Stimulated activated memory B cell treated with anti-CD40 and anti-IgM and Interleukin-4, amounts not matched to agents 10 μg/mL and 1 μg/mL and 100 μg/mL, for 72 hours (primary cell): ENCODE results near the gene ABCC4.

Experiments used
- ATAC-seq: fragments of 150-1000 bp; cut with Tn5 transposase; 2 replicates; pipeline ENCODE4 v1.10.0; 2021
- H3K27ac Mint-ChIP-seq: one replicate; pipeline ENCODE4 v1.8.0; 2022; ENCODE audit warnings: mild to moderate bottlenecking, mixed read lengths
- H3K27me3 Mint-ChIP-seq: one replicate; pipeline ENCODE4 v1.8.0; 2022; ENCODE audit warnings: mixed read lengths
- H3K36me3 Mint-ChIP-seq: one replicate; pipeline ENCODE4 v1.8.0; 2022; ENCODE audit warnings: mixed read lengths
- H3K4me1 Mint-ChIP-seq: one replicate; pipeline ENCODE4 v1.8.0; 2022; ENCODE audit warnings: mixed read lengths
- H3K4me3 Mint-ChIP-seq: one replicate; pipeline ENCODE4 v1.8.0; 2022; ENCODE audit warnings: mild to moderate bottlenecking, moderate library complexity, mixed read lengths
- H3K9me3 Mint-ChIP-seq: one replicate; pipeline ENCODE4 v1.8.0; 2022; ENCODE audit warnings: mixed read lengths

The ABCC4 gene

GRCh38 chr13:95002126-95002525, 299.1 kb downstream of the ABCC4 start:
- H3K36me3 Mint-ChIP-seq: no peaks in the 10 kb centered on the region
- H3K9me3 Mint-ChIP-seq: no peaks in the 10 kb centered on the region
- no peak overlapping the region for H3K27ac Mint-ChIP-seq
- no peak for ATAC-seq
- no peak overlapping the region for H3K4me3 Mint-ChIP-seq
- H3K27me3 Mint-ChIP-seq: peaks cover 32% of the 10 kb centered on the region
- no peaks in the 10 kb centered on the region for H3K4me1 Mint-ChIP-seq

- peaks cover 2% of the 10 kb centered on the region for H3K9me3 Mint-ChIP-seq
- H3K4me3 Mint-ChIP-seq: no peak overlapping the region
- H3K27ac Mint-ChIP-seq: no peak overlapping the region
- no peak for ATAC-seq
- H3K27me3 Mint-ChIP-seq: peaks cover 46% of the 10 kb centered on the region
- no peaks in the 10 kb centered on the region for H3K4me1 Mint-ChIP-seq
- H3K36me3 Mint-ChIP-seq: no peaks in the 10 kb centered on the region
Measured at GRCh38 chr13:94999871-95000270, 301.4 kb downstream of the ABCC4 start.

- Mint-ChIP-seq H3K27me3 (peaks cover 27% of the 10 kb centered on the region), H3K36me3 (no peaks in the 10 kb centered on the region), H3K4me1 (no peaks in the 10 kb centered on the region), H3K9me3 (peaks cover 2% of the 10 kb centered on the region), H3K27ac (no peak overlapping the region), H3K4me3 (no peak overlapping the region)
- ATAC-seq: no peak
Measured at GRCh38 chr13:94997126-94997525, 304.1 kb downstream of the ABCC4 start.

- Mint-ChIP-seq H3K9me3 (peaks cover 2% of the 10 kb centered on the region), H3K4me1 (no peaks in the 10 kb centered on the region), H3K27me3 (peaks cover 20% of the 10 kb centered on the region), H3K27ac (no peak overlapping the region), H3K4me3 (no peak overlapping the region), H3K36me3 (no peaks in the 10 kb centered on the region)
- no peak for ATAC-seq
Measured at GRCh38 chr13:94996445-94996844, 304.8 kb downstream of the ABCC4 start.

GRCh38 chr13:94994506-94994905, 306.7 kb downstream of the ABCC4 start:
- Mint-ChIP-seq H3K27ac (no peak overlapping the region), H3K4me1 (no peaks in the 10 kb centered on the region), H3K27me3 (peaks cover 14% of the 10 kb centered on the region), H3K36me3 (no peaks in the 10 kb centered on the region), H3K4me3 (no peak overlapping the region), H3K9me3 (peaks cover 2% of the 10 kb centered on the region)
- no peak for ATAC-seq

- H3K4me3 Mint-ChIP-seq: no peak overlapping the region
- H3K9me3 Mint-ChIP-seq: peaks cover 2% of the 10 kb centered on the region
- no peak overlapping the region for H3K27ac Mint-ChIP-seq
- no peaks in the 10 kb centered on the region for H3K4me1 Mint-ChIP-seq
- H3K27me3 Mint-ChIP-seq: peaks cover 14% of the 10 kb centered on the region
- no peak for ATAC-seq
- no peaks in the 10 kb centered on the region for H3K36me3 Mint-ChIP-seq
Measured at GRCh38 chr13:94993616-94994015, 307.6 kb downstream of the ABCC4 start.

GRCh38 chr13:94992036-94992960, 309.0 kb downstream of the ABCC4 start:
- H3K27me3 Mint-ChIP-seq: peaks cover 14% of the 10 kb centered on the region
- H3K4me1 Mint-ChIP-seq: no peaks in the 10 kb centered on the region
- ATAC-seq: no peak
- H3K36me3 Mint-ChIP-seq: no peaks in the 10 kb centered on the region
- no peak overlapping the region for H3K4me3 Mint-ChIP-seq
- H3K27ac Mint-ChIP-seq: no peak overlapping the region
- H3K9me3 Mint-ChIP-seq: peaks cover 2% of the 10 kb centered on the region

- no peak for ATAC-seq
Measured at GRCh38 chr13:94988654-94989053, 312.6 kb downstream of the ABCC4 start.

GRCh38 chr13:94987869-94988268, 313.4 kb downstream of the ABCC4 start:
- no peak overlapping the region for H3K27ac Mint-ChIP-seq
- H3K36me3 Mint-ChIP-seq: no peaks in the 10 kb centered on the region
- H3K4me3 Mint-ChIP-seq: no peak overlapping the region
- H3K4me1 Mint-ChIP-seq: no peaks in the 10 kb centered on the region
- no peaks in the 10 kb centered on the region for H3K9me3 Mint-ChIP-seq
- no peaks in the 10 kb centered on the region for H3K27me3 Mint-ChIP-seq
- ATAC-seq: no peak

More at GRCh38 chr13:94988654-94989053, 312.6 kb downstream of the ABCC4 start:
- H3K36me3 Mint-ChIP-seq: no peaks in the 10 kb centered on the region
- no peak overlapping the region for H3K27ac Mint-ChIP-seq
- H3K4me1 Mint-ChIP-seq: no peaks in the 10 kb centered on the region
- H3K4me3 Mint-ChIP-seq: no peak overlapping the region
- no peaks in the 10 kb centered on the region for H3K9me3 Mint-ChIP-seq
- no peaks in the 10 kb centered on the region for H3K27me3 Mint-ChIP-seq

GRCh38 chr13:94987081-94987480, 314.2 kb downstream of the ABCC4 start:
- Mint-ChIP-seq H3K27me3 (no peaks in the 10 kb centered on the region), H3K36me3 (no peaks in the 10 kb centered on the region), H3K4me1 (no peaks in the 10 kb centered on the region), H3K27ac (no peak overlapping the region), H3K9me3 (no peaks in the 10 kb centered on the region), H3K4me3 (no peak overlapping the region)
- no peak for ATAC-seq

- no peaks in the 10 kb centered on the region for H3K27me3 Mint-ChIP-seq
- H3K9me3 Mint-ChIP-seq: no peaks in the 10 kb centered on the region
Measured at GRCh38 chr13:94984958-94985357, 316.3 kb downstream of the ABCC4 start.

GRCh38 chr13:94978516-94978915, 322.7 kb downstream of the ABCC4 start:
- peaks cover 3% of the 10 kb centered on the region for H3K9me3 Mint-ChIP-seq
- H3K36me3 Mint-ChIP-seq: peaks cover 5% of the 10 kb centered on the region
- no peak for ATAC-seq
- peaks cover 8% of the 10 kb centered on the region for H3K27me3 Mint-ChIP-seq
- H3K27ac Mint-ChIP-seq: no peak overlapping the region
- H3K4me3 Mint-ChIP-seq: no peak overlapping the region
- no peaks in the 10 kb centered on the region for H3K4me1 Mint-ChIP-seq

More at GRCh38 chr13:94984958-94985357, 316.3 kb downstream of the ABCC4 start:
- ATAC-seq: no peak
- Mint-ChIP-seq H3K27ac (no peak overlapping the region), H3K36me3 (no peaks in the 10 kb centered on the region), H3K4me1 (no peaks in the 10 kb centered on the region), H3K4me3 (no peak overlapping the region)

- peaks cover 5% of the 10 kb centered on the region for H3K36me3 Mint-ChIP-seq
- H3K27me3 Mint-ChIP-seq: peaks cover 22% of the 10 kb centered on the region
- no peak for ATAC-seq
- no peaks in the 10 kb centered on the region for H3K4me1 Mint-ChIP-seq
- peaks cover 3% of the 10 kb centered on the region for H3K9me3 Mint-ChIP-seq
- no peak overlapping the region for H3K27ac Mint-ChIP-seq
- H3K4me3 Mint-ChIP-seq: no peak overlapping the region
Measured at GRCh38 chr13:94974015-94974951, 327.0 kb downstream of the ABCC4 start.

- H3K9me3 Mint-ChIP-seq: peaks cover 3% of the 10 kb centered on the region
- no peak for ATAC-seq
- no peak overlapping the region for H3K27ac Mint-ChIP-seq
- no peak overlapping the region for H3K4me3 Mint-ChIP-seq
- H3K36me3 Mint-ChIP-seq: peaks cover 5% of the 10 kb centered on the region
- peaks cover 33% of the 10 kb centered on the region for H3K27me3 Mint-ChIP-seq
- peaks cover 6% of the 10 kb centered on the region for H3K4me1 Mint-ChIP-seq
Measured at GRCh38 chr13:94972262-94972661, 329.0 kb downstream of the ABCC4 start.
